Fibroblast of skin of right biceps (primary cell): Measurements from ENCODE around the gene FRRS1.
"Not testable (repeated sequence)": the region's sequence is repeated elsewhere in the genome, so short reads cannot be mapped to it uniquely, and the experiment has no call there.

Experiments
- DNase-seq: peaks from one replicate; pipeline ENCODE4 v3.0.0-alpha.2; 2013

The FRRS1 gene

GRCh38 chr1:99764439-99764838 is 2.0 kb downstream of the FRRS1 start:
- DNase-seq: no peak

GRCh38 chr1:99763956-99764355 is 2.5 kb downstream of the FRRS1 start:
- peak; percentile 22 for DNase-seq

GRCh38 chr1:99761774-99762173 is 4.7 kb downstream of the FRRS1 start:
- no peak for DNase-seq

GRCh38 chr1:99759518-99760160 is 6.8 kb downstream of the FRRS1 start:
- no peak for DNase-seq

DNA sequence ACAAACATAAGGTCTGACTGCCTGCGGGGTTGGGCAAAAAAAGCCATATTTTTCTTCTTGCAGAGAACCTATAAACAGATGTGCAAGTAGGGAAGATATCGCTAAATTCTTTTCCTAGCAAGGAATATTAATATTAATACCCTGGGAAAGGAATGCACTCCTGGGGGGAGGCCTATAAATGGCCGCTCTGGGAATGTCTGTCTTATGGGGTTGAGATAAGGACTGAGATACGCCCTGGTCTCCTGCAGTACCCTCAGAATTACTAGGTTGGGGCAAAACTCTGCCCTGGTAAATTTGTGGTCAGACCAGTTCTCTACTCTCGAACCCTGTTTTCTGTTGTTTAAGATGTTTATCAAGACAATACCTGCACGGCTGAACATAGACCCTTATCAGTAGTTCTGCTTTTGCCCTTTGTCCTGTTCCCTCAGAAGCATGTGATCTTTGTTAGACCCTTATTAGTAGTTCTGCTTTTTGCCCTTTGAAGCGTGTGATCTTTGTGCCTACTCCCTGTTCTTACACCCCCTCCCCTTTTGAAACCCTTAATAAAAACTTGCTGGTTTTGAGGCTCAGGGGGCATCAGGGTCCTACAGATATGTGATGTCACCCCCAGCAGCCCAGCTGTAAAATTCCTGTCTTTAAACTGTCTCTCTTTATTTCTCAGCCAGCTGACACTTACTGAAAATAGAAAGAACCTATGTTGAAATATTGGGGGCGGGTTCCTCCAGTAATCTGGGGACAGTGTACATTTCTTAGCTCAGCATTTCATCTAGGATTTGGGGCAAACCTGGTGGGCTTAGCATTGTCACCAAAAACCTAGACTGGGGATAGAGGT is 7.5 kb downstream of the FRRS1 start:
- DNase-seq: not testable (repeated sequence)

GRCh38 chr1:99758073-99758511 is 8.3 kb downstream of the FRRS1 start:
- no peak for DNase-seq

- peak; percentile 36 for DNase-seq
These were observed 9.8 kb downstream of the FRRS1 start for GRCh38 chr1:99756598-99756997.

GRCh38 chr1:99755664-99756063 is 10.8 kb downstream of the FRRS1 start:
- no peak for DNase-seq

- DNase-seq: no peak
These were observed 11.7 kb downstream of the FRRS1 start for GRCh38 chr1:99754697-99755096.

DNA sequence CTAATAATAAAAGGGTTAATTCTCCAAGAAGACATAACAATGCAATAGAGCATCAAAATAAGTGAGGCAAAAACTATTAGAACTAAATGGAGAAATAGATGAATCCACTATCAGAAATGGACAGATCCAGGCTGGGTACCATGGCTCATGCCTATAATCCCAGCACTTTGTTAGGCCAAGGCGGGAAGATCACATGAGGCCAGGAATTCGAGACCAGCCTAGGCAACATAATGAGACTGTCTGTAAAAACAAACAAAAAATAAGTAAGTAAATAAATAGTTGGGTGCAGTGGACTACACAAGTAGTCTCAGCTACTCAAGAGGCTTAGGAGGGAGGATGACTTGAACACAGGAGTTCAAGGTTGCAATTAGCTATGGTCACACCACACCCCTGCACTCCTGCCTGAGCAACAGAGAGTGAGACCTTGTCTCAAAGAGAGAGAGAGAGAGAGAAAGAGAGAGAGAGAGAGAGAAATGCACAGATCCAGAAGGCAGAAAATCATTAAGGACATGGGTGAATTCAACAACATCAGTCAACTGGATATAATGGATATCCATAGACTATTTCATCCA is 12.3 kb downstream of the FRRS1 start:
- no peak for DNase-seq

DNA sequence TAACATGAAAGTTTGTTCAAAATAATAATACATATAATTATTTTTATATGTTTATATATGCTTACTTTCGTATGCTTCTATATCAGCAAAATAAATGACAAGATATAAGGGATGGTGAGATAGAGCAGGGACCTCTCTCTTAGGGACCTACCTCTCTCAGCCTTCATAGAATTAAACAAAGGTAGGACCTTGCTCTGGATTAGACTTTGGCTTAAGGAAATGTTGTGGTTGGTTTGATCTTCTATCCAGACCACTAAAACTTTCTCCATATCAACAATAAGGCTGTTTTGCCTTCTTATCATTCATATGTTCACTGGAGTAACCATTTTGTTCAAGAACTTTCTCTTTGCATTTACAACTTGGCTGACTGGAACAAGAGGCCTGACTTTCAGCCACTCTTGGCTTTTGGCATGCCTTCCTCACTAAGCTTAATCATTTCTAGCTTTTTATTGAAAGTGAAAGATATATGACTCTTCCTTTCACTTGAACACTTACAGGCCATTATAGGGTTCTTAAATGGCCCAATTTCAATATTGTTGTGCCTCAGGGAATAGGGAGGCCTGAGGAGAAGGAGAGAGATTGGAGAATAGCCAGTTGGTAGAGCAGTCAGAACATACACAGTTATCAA is 14.4 kb downstream of the FRRS1 start:
- no peak for DNase-seq

- DNase-seq: no peak
These were observed 16.7 kb downstream of the FRRS1 start for GRCh38 chr1:99749504-99750347.

- DNase-seq: no peak
These were observed 18.0 kb downstream of the FRRS1 start for GRCh38 chr1:99748419-99748818.

GRCh38 chr1:99745684-99746083 is 20.8 kb downstream of the FRRS1 start:
- no peak for DNase-seq

DNA sequence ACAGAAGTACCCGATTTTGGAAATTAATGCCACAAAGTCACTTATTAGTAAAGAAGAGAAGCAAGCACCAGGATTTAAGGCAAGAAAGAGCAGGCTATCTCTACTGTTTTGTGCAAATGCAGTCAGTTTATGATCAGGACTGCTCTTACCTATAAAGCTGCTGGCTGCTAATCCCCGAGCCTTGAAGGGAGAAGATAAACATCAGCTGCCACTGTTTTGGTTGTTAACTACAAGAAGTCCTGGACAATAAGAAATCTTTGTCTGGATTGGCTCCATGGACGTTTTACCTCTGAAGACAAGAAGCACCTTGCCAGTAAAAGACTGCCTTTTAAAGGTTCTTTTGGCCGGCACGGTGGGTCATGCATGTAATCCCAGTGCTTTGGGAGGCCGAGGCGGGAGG is 21.4 kb downstream of the FRRS1 start:
- DNase-seq: no peak

DNA sequence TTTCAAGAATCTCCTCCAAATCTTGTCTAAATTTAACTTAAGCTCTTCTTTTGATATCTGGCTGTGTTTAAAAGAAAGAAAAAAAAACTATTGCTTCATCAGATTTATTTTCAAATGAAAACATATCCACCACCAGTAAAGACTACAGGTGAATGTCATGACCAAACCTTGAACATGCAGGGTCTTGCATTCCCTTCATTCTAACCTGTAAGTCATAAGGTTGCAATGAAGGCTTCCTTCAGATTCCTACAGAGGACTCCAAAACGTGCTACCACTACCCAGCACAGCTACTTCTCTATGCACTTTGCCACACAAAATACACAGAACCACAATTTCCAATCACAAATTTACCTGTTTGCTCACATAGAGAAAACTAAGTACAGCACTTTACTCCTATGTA is 26.3 kb downstream of the FRRS1 start:
- no peak for DNase-seq

- DNase-seq: no peak
These were observed 27.5 kb downstream of the FRRS1 start for GRCh38 chr1:99738858-99739465.

DNA sequence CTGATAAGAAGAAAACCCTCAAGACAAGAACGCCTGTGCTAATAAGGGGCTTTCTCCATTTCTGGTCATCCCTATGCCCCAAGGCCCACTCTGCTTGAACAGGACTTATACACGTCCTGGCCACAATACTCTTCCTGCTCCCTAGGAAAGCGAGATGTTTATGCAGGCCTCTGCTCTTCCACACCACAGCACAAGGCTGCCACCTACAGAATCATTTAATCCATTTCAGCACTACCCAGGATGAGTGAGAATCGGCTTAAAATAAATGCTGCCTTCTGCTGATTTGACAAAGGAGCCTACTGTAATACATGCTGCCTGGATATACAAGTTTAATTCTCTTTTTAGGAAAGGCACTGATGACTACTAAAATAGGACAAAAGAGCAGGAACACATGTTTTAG is 29.4 kb downstream of the FRRS1 start:
- peak; percentile 70 for DNase-seq

GRCh38 chr1:99735852-99736251 is 30.6 kb downstream of the FRRS1 start:
- DNase-seq: no peak

GRCh38 chr1:99731384-99731783 is 35.1 kb downstream of the FRRS1 start:
- peak; percentile 91 for DNase-seq

- peak; percentile 68 for DNase-seq
These were observed 37.8 kb downstream of the FRRS1 start for GRCh38 chr1:99728494-99729235.
